Bone marrow (tissue), 2 donors: ENCODE measurements around the gene IRF2.
A peak's percentile ranks its signal among the peaks of the same experiment; 100 is the strongest.
"Not testable (repeated sequence)": the region's sequence is repeated elsewhere in the genome, so short reads cannot be mapped to it uniquely, and the experiment has no call there.

Source experiments
- DNase-seq, 2 donors: peaks; one replicate each; lab custom pipeline; 2025; lab: John Stamatoyannopoulos, UW

Gene IRF2

DNA sequence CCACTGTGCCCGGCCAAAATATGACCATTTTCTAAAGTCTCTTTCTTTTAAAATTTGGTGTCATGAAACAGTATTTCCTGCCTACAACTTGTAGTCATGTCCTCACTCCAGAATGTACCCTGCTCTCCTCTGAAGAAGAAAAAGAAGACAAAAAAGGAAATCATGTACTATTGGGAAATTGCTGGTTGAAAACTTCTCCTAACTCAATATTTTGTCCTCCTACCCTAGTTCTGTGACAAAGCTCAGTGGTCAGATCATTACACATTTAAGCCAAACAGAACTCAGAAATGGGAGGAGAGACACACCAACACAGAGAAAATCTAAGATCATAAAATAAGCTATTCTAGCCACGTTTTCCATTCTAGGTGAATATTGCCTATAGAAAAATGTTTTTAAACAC is 127.7 kb downstream of the IRF2 start:
- no peak for DNase-seq

DNA sequence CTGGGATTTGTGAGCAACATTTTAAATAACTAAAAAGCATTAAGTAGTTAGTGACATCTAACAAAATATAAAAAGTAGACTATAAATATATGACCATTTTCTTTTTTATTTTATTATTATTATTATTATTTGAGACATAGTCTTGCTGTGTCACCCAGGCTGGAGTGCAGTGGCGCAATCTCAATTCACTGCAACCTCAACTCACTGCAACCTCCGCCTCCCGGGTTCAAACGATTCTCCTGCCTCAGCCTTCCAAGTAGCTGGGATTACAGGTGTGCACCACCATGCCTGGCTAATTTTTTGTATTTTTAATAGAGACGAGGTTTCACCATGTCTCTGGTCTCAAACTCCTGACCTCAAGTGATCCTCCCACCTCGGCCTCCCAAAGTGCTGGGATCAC is 128.1 kb downstream of the IRF2 start:
- not testable (repeated sequence) for DNase-seq

DNA sequence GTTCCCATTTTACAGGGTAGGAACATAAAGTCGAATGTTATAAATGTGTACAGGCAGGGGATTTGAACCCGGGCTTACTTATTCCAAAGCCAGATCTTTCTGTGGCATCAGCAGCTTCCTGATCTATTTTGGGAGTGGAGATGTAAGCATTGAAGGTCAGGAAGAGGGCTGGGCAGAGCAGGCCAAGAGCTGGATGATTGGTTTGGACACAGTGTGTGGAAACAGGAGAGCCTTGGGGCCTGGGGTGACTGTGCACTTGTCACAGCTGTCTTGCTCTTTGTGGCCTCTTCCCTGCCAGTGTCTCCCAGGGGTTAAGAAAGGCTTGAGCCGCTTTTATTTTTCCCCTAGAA is 128.8 kb downstream of the IRF2 start:
- DNase-seq: no peak

DNA sequence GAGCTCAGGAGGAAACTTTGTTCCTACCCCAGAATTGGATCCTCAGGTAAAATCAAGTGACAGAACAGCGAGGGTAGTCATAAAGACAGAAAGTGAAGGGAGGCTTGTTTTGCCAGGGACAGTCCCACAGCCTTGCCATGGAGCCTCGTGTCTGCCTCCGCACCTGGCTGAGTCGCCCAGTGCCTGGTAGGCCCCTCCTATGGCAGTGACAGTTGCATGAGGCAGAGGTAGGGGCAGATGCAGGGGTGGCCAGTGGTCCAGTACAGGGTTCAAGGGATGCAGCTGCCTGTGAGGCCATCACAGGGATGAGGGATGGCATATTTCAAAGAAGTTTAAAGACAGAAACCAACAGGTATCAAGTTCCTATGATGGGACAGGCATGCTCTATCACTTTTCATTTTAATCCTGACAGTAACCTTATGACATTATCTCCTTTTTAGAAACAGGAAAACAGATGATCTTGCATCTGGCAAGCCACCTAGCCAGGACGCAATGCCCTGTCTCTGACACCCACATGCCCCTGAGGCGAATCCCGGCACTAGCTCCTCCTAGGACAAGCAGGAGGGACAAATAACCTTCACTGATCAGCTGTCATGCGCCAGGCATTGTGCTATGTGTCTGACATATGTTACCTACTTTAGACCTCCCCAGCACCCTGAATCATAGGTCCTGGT is 129.3 kb downstream of the IRF2 start:
- no peak for DNase-seq

DNA sequence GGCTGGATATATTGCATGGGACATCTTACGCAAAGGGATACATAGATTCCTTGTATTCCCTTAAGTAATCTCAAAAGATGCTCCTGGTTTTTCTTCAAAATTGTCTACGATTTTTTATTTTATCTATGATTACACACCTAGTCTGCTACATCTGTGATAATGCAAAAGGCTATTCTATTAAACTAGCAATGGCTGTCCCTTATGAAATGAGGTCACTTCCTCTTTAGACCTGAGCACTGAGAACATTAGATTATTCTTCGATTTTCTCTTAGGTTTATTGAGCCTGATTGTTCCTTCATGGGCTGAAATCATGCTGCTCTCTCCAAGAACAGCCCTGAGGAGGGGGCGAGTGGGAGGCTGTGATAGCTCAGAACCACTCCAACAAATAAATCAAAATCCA is 129.9 kb downstream of the IRF2 start:
- DNase-seq: no peak

DNA sequence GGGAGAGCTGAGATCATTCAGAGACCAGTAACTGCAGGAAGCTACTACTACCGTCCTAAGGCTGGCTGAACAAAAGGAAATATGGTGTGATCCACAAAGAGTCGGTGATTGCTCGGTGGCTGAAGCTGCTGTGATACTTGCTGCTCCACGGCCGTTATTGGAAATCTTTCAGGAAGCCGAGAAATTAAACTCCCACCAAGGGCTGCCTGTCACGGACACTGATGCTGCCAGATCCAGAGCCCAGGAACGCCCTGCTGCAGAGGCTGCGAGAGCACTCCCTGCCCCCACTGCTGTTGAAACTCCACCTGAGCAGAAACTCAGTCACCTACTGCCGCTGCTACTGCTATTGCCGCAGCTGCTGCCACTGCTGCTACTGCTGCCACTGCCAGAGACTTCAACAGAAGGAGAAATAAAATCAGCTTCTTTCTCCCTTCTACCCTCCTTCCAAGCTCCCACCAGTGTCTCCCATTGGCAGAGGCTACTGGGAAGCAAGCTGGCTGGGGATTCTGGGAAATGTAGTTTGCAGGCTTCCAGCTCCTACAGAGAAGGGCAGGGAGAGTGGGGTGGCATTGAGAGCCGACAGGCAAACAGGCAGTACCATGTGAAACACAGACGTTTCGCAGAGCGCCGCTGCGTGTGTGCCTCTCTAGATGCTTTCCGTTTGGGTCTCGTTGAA is 130.7 kb downstream of the IRF2 start:
- DNase-seq: peak in 1 of 2 donors; percentile 51

DNA sequence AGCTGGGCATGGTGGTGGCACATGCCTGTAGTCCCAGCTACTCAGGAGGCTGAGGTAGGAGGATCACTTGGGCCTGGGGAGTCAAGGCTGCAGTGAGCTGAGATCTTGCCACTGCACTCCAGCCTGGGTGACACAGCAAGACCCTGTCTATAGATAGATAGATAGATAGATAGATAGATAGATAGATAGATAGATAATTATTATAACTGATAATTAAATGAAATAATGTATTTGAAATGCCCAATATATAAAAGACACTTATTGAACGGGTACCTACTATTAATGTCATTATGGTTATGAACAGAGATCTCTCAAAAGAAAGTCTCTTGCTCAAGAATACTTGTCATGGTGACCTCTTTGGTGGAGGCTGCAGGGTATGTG is 131.5 kb downstream of the IRF2 start:
- not testable (repeated sequence) for DNase-seq

DNA sequence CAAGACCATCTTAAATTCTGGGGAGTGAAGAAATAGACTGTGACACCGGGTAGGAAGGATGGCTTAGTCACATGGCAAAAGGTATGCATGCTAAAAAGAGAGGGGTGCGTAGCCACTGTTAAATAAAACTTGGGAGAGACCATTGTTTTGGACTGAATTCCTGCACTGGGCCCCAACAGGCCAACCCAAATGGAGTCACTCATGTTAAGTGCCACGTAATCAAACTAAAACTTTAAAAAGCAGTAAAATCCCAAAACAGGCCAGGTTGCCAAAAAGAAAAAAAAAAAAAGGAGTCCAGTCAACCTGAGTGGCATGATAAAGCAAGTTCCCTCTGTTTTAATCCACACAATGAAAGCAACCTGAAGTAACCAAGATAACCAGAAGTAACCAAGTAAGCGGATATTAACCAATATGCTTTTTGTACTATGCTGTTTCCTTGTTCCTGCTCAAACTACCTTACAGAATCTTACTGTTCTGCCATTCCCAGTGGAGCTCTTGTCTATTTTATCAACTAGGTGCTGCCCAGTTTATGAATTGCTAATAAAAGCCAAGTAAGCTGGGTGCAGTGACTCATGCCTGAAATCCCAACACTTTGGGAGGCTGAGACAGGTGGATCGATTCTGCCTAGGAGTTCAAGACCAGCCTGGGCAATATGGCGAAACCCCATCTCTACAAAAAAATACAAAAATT is 132.0 kb downstream of the IRF2 start:
- no peak for DNase-seq

DNA sequence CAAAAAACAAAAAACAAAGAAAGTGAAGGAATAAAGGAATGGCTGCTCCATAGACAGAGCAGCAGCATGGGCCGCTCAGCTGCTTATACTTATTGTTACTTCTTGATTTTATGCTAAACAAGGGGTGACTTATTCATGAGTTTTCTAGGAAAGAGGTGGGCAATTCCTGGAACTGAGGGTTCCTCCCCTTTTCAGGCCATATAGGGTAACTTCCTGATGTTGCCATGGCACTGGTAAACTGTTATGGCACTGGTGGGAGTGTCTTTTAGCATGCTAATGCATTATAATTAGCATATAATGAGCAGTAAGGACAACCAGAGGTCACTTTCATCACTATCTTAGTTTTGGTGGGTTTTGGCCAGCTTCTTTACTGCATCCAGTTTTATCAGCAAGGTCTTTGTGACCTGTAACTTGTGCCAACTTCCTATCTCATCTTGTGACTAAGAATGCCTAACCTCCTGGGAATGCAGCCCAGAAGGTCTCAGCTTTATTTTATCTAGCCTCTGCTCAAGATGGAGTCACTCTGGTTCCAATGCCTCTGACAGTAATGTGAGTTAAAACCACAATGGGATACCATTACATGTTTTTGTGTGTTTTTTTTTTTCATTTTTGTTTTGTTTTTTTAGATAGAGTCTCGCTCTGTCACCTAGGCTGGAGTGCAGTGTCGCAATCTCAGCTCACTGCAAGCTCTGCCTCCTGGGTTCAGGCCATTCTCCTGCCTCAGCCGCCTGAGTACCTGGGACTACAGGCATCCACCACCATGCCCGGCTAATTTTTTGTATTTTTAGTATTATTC is 134.8 kb downstream of the IRF2 start:
- DNase-seq: not testable (repeated sequence)

DNA sequence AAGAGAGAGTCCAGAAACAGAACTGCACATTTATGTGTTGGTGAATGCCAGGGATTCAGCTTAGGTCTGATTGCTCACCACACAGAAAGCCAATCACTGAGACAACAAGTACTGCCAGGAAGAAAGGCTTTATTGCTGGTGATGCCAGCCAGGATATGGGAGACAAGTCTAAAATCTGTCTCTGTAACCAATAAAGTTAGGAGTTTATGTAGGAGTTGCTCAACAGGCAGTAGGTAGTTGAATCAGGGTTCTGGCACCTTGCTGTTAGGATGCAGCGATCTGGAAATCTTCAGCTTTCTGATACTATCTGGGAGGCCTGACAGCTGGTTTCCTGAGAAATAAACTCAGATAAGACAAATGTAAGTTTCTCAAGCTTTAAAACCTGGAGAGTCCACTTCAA is 136.4 kb downstream of the IRF2 start:
- no peak for DNase-seq
